HG03521 (cell line): ENCODE results near the gene SGSM2.
"Not testable (repeated sequence)": the region's sequence is repeated elsewhere in the genome, so short reads cannot be mapped to it uniquely, and the experiment has no call there.

Source experiments
- ATAC-seq: cut with Tn5 transposase; IDR thresholded peaks from one replicate; pipeline ENCODE4 v1.9.1; 2021; ENCODE audit warnings: mild to moderate bottlenecking, moderate library complexity; ENCODE audit not compliant: unreplicated experiment

Gene SGSM2

GRCh38 chr17:2336852-2337543 lies at the start of gene SGSM2:
SGSM2 (plus strand) TSS chr17:2337501; CDS start chr17:2337689, 188 bp downstream.
- peak; percentile 26 for ATAC-seq

GRCh38 chr17:2289878-2290478 lies 47.3 kb upstream of the SGSM2 start:
- ATAC-seq = no peak

GRCh38 chr17:2292100-2292499 lies 45.2 kb upstream of the SGSM2 start:
- ATAC-seq = no peak

GRCh38 chr17:2295575-2295974 lies 41.7 kb upstream of the SGSM2 start:
- ATAC-seq = no peak

- ATAC-seq = no peak
Measured at GRCh38 chr17:2297023-2297422, 40.3 kb upstream of the SGSM2 start.

- no peak for ATAC-seq
Measured at GRCh38 chr17:2299136-2299535, 38.2 kb upstream of the SGSM2 start.

- ATAC-seq = no peak
Measured at GRCh38 chr17:2299756-2300155, 37.5 kb upstream of the SGSM2 start.

- no peak for ATAC-seq
Measured at GRCh38 chr17:2302778-2303203, 34.5 kb upstream of the SGSM2 start.

GRCh38 chr17:2303204-2304188 lies 33.8 kb upstream of the SGSM2 start, which contains the start of the genes SMG6 and SRR:
SMG6 (minus strand) TSS chr17:2303785; CDS start chr17:2303720, 65 bp downstream.
SRR (plus strand) TSS chr17:2303950; CDS start chr17:2315561, 11,611 bp downstream.
- ATAC-seq = peak; percentile 74

- no peak for ATAC-seq
Measured at GRCh38 chr17:2304931-2305330, 32.4 kb upstream of the SGSM2 start.

- ATAC-seq = no peak
Measured at GRCh38 chr17:2309338-2310154, 27.8 kb upstream of the SGSM2 start.

- ATAC-seq = no peak
Measured at GRCh38 chr17:2312736-2313135, 24.6 kb upstream of the SGSM2 start.

GRCh38 chr17:2316916-2317205 lies 20.4 kb upstream of the SGSM2 start:
- ATAC-seq = not testable (repeated sequence)

- ATAC-seq = no peak
Measured at GRCh38 chr17:2317796-2318195, 19.5 kb upstream of the SGSM2 start.

- no peak for ATAC-seq
Measured at GRCh38 chr17:2319051-2319450, 18.2 kb upstream of the SGSM2 start.

- ATAC-seq = no peak
Measured at GRCh38 chr17:2321399-2321798, 15.9 kb upstream of the SGSM2 start.

- no peak for ATAC-seq
Measured at GRCh38 chr17:2323629-2324314, 13.5 kb upstream of the SGSM2 start.

- ATAC-seq = no peak
Measured at GRCh38 chr17:2331303-2331702, 6.0 kb upstream of the SGSM2 start.

- no peak for ATAC-seq
Measured at GRCh38 chr17:2335726-2336214, 1.5 kb upstream of the SGSM2 start.
